Spleen (tissue), 11 donors: ENCODE measurements around the gene CCDC170. TPM values are rescaled to one million over a fixed set of nuclear protein-coding genes. Genes with fewer than 3 reads are reported as not detected.

Experiments used
- DNase-seq: peaks from one replicate; pipeline ENCODE4 v3.0.0-alpha.2; 2020
- H3K27ac ChIP-seq, 8 donors: fragments of 200-600 bp; sonication (generic) in 7 of 8; 1 replicate in 4 of 8; 2 replicates in 4 of 8; pipeline versions ENCODE4 v1.5.0 to v1.8.0; 2016 to 2021; ENCODE audit warnings: inconsistent platforms in 4 of 8, mild to moderate bottlenecking in 4 of 8, moderate library complexity in 1 of 8
- H3K27me3 ChIP-seq, 7 donors: fragments of 200-600 bp; sonication (generic) in 6 of 7; replicated peaks in 1 of 7; 1 replicate in 4 of 7; 2 replicates in 3 of 7; pipeline versions ENCODE4 v1.5.0 to v1.8.0; 2016 to 2021; ENCODE audit warnings: inconsistent platforms in 3 of 7, mild to moderate bottlenecking in 1 of 7
- H3K36me3 ChIP-seq, 6 donors: fragments of 200-600 bp; sonication (generic) in 5 of 6; 1 replicate in 4 of 6; 2 replicates in 2 of 6; pipeline versions ENCODE4 v1.5.0 to v1.8.0; 2016 to 2021; ENCODE audit warnings: inconsistent platforms in 2 of 6
- H3K4me1 ChIP-seq, 6 donors: fragments of 200-600 bp; sonication (generic) in 5 of 6; 1 replicate in 3 of 6; 2 replicates in 3 of 6; pipeline versions ENCODE4 v1.5.0 to v1.8.0; 2016 to 2021; ENCODE audit warnings: inconsistent platforms in 3 of 6
- H3K4me3 ChIP-seq, 8 donors: fragments of 200-600 bp; sonication (generic) in 7 of 8; 1 replicate in 4 of 8; 2 replicates in 4 of 8; pipeline versions ENCODE4 v1.5.0 to v1.8.0; 2016 to 2021; ENCODE audit warnings: inconsistent platforms in 4 of 8, mild to moderate bottlenecking in 4 of 8, moderate library complexity in 2 of 8
- H3K9me3 ChIP-seq, 8 donors: fragments of 200-600 bp; sonication (generic) in 7 of 8; 1 replicate in 4 of 8; 2 replicates in 4 of 8; pipeline versions ENCODE4 v1.5.0 to v1.8.0; 2016 to 2021; ENCODE audit warnings: inconsistent platforms in 4 of 8
- CTCF ChIP-seq, 11 experiments: fragments of 200-600 bp in 7 of 11; fragments of 450-650 bp in 4 of 11; sonication (generic) in 4 of 11; IDR thresholded peaks in 8 of 11; conservative IDR thresholded peaks in 3 of 11; 1 replicate in 7 of 11; 2 replicates in 4 of 11; pipeline versions ENCODE4 v1.4.0 to v1.8.0; 2016 to 2021; ENCODE audit warnings: antibody characterized with exemption in 11 of 11, inconsistent platforms in 4 of 11, mild to moderate bottlenecking in 1 of 11
- POLR2A ChIP-seq, 3 donors: fragments of 450-650 bp; IDR thresholded peaks; one replicate each; pipeline ENCODE4 v1.5.1; 2017; ENCODE audit warnings: antibody characterized with exemption in 3 of 3, mild to moderate bottlenecking in 1 of 3
- POLR2AphosphoS5 ChIP-seq, 3 donors: sonication (generic); formaldehyde crosslinking; IDR thresholded peaks; one replicate each; pipeline ENCODE4 v1.5.1; 2017; ENCODE audit warnings: antibody characterized with exemption in 3 of 3
- WGBS, 5 donors: extraction: QIAGEN DNeasy Blood & Tissue Kit in 3 of 5; methylation state at CpG; one replicate each; pipeline versions ENCODE4 v1.1.5 to v1.1.7; 2013 to 2018; 5-methylcytosine and 5-hydroxymethylcytosine counted together
- intact Hi-C: fragments of 100-400 bp; cut with DNase I; formaldehyde crosslinking; loops from one replicate; pipeline ENCODE4 v1.15.0; 2023; ENCODE audit warnings: low total_unique reads
- polyA plus RNA-seq, 3 donors: library from polyadenylated mRNA; stranded (reverse); fragments of 200-250 nt; gene quantifications; one replicate each; pipeline ENCODE4 v1.2.1, GENCODE V29; 2013
- total RNA-seq, 7 donors: library from RNA; depleted of rRNA in 3 of 7; stranded (reverse); fragments of >200 nt in 3 of 7; fragmentation: NEBNext Ultra II Directional in 4 of 7; extraction: Animal tissue kit (Norgen Biotek cat#: 25700) in 4 of 7; gene quantifications; one replicate each; pipeline versions ENCODE4 v1.1.0 to v1.2.1, GENCODE V29; 2016 to 2021
- donor health status: healthy with polysubstance abuse.
- donor health status: DM: no; HTN: no; CAD: no; lungs with moderate emphysema.
- donor health status: DM: no; HTN: no; CAD: no.
- donor health status: Bipolar disorder and iron deficiency.
- donor health status: healthy.
- donor health status: DM: no; HTN: no; CAD: no.
- donor health status: DM: yes; HTN: yes; CAD: no.

The CCDC170 gene
- total and polyA plus RNA-seq, 10 donors = 0.49 to 4.3 (median 2.2) TPM

- intact Hi-C loops = no loop called here
- H3K4me1 ChIP-seq = peaks cover 0 to 68% (median 20%) of the 10 kb centered on the region in 6 donors
- peak overlapping the region in 1 of 8 donors; percentile 19 for H3K4me3 ChIP-seq
- TF ChIP-seq POLR2A (IDR thresholded peaks at IDR 0.05) = no peak
- no peak for TF ChIP-seq CTCF (IDR thresholded peaks at IDR 0.05 in 8 of 11, conservative IDR thresholded peaks at IDR 0.05 in 3 of 11)
- TF ChIP-seq POLR2AphosphoS5 (IDR thresholded peaks at IDR 0.05) = no peak
- H3K9me3 ChIP-seq = no peaks in the 10 kb centered on the region
- no peak for DNase-seq
- WGBS, 5 donors = 65 to 86% (median 73%) methylated on average over 1 of the region's 1 CpG
- H3K36me3 ChIP-seq = no peaks in the 10 kb centered on the region
- H3K27me3 ChIP-seq = peaks cover 0 to 28% (median 10%) of the 10 kb centered on the region in 7 donors
- peak overlapping the region in 7 of 8 donors; percentile 28 to 84 (median 67) for H3K27ac ChIP-seq
Measured at GRCh38 chr6:151498327-151498726, 4.5 kb downstream of the CCDC170 start.

- Histone ChIP-seq H3K27ac (peak overlapping the region in 3 of 8 donors; percentile 57 to 84 (median 59)), H3K4me1 (peaks cover 0 to 56% (median 8%) of the 10 kb centered on the region in 6 donors), H3K4me3 (no peak overlapping the region), H3K27me3 (peaks cover 0 to 15% (median 0%) of the 10 kb centered on the region in 7 donors), H3K36me3 (no peaks in the 10 kb centered on the region), H3K9me3 (no peaks in the 10 kb centered on the region)
- no peak for TF ChIP-seq POLR2A (IDR thresholded peaks at IDR 0.05)
- TF ChIP-seq CTCF (IDR thresholded peaks at IDR 0.05 in 8 of 11, conservative IDR thresholded peaks at IDR 0.05 in 3 of 11) = no peak
- TF ChIP-seq POLR2AphosphoS5 (IDR thresholded peaks at IDR 0.05) = no peak
- 61 to 76% (median 63%) methylated on average over 5 of the region's 5 CpGs for WGBS, 5 donors
- no peak for DNase-seq
- intact Hi-C loops = no loop called here
Measured at GRCh38 chr6:151499551-151499950, 5.7 kb downstream of the CCDC170 start.

- peak overlapping the region in 4 of 8 donors; percentile 19 to 52 (median 35) for H3K27ac ChIP-seq
- H3K4me3 ChIP-seq = no peak overlapping the region
- TF ChIP-seq CTCF (IDR thresholded peaks at IDR 0.05 in 8 of 11, conservative IDR thresholded peaks at IDR 0.05 in 3 of 11) (no peak), POLR2A (IDR thresholded peaks at IDR 0.05) (no peak), POLR2AphosphoS5 (IDR thresholded peaks at IDR 0.05) (no peak)
Measured at GRCh38 chr6:151501511-151502136, 7.8 kb downstream of the CCDC170 start.

GRCh38 chr6:151502499-151502898 is 8.7 kb downstream of the CCDC170 start:
- Histone ChIP-seq H3K9me3 (no peaks in the 10 kb centered on the region), H3K27ac (peak overlapping the region in 4 of 8 donors; percentile 19 to 52 (median 35)), H3K4me1 (peaks cover 0 to 42% (median 3%) of the 10 kb centered on the region in 6 donors), H3K36me3 (no peaks in the 10 kb centered on the region), H3K4me3 (no peak overlapping the region), H3K27me3 (no peaks in the 10 kb centered on the region)
- intact Hi-C loops = no loop called here
- no peak for TF ChIP-seq POLR2AphosphoS5 (IDR thresholded peaks at IDR 0.05)
- TF ChIP-seq POLR2A (IDR thresholded peaks at IDR 0.05) = no peak
- no peak for TF ChIP-seq CTCF (IDR thresholded peaks at IDR 0.05 in 8 of 11, conservative IDR thresholded peaks at IDR 0.05 in 3 of 11)
- WGBS, 5 donors = 95 to 97% (median 95%) methylated on average over 4 of the region's 4 CpGs
- DNase-seq = no peak

More at GRCh38 chr6:151501511-151502136, 7.8 kb downstream of the CCDC170 start:
- 85 to 92% (median 88%) methylated on average over 1 of the region's 1 CpG for WGBS, 5 donors
- H3K36me3 ChIP-seq = no peaks in the 10 kb centered on the region
- no peak for DNase-seq
- intact Hi-C loops = no loop called here
- no peaks in the 10 kb centered on the region for H3K27me3 ChIP-seq
- H3K4me1 ChIP-seq = peaks cover 0 to 45% (median 3%) of the 10 kb centered on the region in 6 donors
- no peaks in the 10 kb centered on the region for H3K9me3 ChIP-seq
